GM06990 (cell line): ENCODE results near the gene PSD2.

Experiments used
- DNase-seq: peaks from one replicate; pipeline ENCODE4 v3.0.0-alpha.2; 2011; ENCODE audit not compliant: insufficient read length; ENCODE audit errors: extremely low read depth
- H3K27me3 ChIP-seq: replicated peaks from 2 replicates; pipeline ENCODE4 v1.6.0; 2011; ENCODE audit warnings: low read length; ENCODE audit not compliant: control insufficient read depth, insufficient read depth
- H3K36me3 ChIP-seq: 2 replicates; pipeline ENCODE4 v1.5.1; 2011; ENCODE audit warnings: low read length; ENCODE audit not compliant: control insufficient read depth, insufficient read depth
- H3K4me3 ChIP-seq: replicated peaks from 2 replicates; pipeline ENCODE4 v1.5.1; 2011; ENCODE audit warnings: low read depth, mild to moderate bottlenecking, control low read depth, low read length
- TF ChIP-seq, protein P1 (sequence below): IDR thresholded peaks from 2 replicates; pipeline ENCODE4 v1.5.1; 2011; ENCODE audit warnings: low read length, control low read depth, mild to moderate bottlenecking, inconsistent platforms; ENCODE audit not compliant: insufficient read depth, poor library complexity, severe bottlenecking

PSD2 gene

DNA sequence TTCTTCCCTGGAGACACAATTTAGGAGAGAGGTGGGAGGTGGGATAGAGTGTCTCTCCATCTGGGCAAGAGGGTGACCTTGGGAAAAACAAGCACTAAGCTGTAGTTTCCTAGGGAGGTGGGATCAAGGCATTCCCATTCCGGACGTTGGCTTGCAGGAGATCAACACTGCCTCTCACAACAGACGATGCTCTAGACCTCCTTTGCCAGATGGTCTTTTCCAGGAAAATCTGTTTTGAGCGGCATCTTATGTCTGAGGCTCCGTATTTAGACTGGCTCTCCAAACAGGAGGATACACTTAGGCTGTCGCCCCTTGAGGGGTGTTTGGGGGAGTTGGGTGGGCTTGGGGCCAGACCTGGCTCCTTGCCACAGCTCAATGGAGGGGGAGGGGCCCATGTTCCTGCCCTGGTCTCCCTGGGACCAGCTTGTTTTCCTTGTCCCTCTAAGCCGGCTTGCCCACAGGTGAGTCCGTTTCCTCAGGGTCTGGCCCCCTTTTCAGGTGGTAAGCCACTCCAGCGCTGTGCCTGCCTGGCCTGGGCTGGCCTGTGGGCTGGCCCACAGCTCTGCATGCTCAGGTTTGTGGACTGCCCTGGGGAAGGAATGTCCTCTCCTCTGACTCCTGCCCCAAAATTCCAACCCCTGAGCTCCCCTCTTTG, 2.4 kb downstream of the PSD2 start:
- DNase-seq = no peak
- Histone ChIP-seq H3K36me3 (no peaks in the 10 kb centered on the region), H3K4me3 (no peak overlapping the region), H3K27me3 (peaks cover 8% of the 10 kb centered on the region)
- TF ChIP-seq, protein P1, sequence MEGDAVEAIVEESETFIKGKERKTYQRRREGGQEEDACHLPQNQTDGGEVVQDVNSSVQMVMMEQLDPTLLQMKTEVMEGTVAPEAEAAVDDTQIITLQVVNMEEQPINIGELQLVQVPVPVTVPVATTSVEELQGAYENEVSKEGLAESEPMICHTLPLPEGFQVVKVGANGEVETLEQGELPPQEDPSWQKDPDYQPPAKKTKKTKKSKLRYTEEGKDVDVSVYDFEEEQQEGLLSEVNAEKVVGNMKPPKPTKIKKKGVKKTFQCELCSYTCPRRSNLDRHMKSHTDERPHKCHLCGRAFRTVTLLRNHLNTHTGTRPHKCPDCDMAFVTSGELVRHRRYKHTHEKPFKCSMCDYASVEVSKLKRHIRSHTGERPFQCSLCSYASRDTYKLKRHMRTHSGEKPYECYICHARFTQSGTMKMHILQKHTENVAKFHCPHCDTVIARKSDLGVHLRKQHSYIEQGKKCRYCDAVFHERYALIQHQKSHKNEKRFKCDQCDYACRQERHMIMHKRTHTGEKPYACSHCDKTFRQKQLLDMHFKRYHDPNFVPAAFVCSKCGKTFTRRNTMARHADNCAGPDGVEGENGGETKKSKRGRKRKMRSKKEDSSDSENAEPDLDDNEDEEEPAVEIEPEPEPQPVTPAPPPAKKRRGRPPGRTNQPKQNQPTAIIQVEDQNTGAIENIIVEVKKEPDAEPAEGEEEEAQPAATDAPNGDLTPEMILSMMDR = no peak

- TF ChIP-seq, protein P1 = no peak
- H3K27me3 ChIP-seq = peaks cover 9% of the 10 kb centered on the region
- no peak overlapping the region for H3K4me3 ChIP-seq
These were observed 3.3 kb downstream of the PSD2 start for GRCh38 chr5:139798883-139799282.

DNA sequence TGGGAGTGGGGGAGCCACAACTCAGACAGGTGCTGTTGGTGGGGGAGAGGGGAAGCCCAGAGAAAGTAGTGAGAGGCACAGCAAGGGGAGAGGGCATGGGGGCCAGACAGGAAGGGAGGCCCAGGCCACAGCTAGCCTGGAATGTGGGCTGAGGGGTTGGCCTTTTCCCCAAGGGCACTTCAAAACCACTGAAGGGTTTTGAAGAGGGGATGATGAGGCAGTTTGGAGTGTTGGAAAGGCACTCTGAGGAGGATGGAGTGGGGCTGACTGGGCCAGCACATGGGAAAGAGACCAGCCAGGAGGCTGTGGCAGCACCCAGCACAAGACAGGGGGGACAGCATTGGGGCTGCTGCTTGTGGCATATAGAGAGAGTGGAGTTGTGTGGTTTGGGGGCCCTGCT, 3.8 kb downstream of the PSD2 start:
- TF ChIP-seq, protein P1 = no peak
- Histone ChIP-seq H3K27me3 (peaks cover 9% of the 10 kb centered on the region), H3K36me3 (no peaks in the 10 kb centered on the region), H3K4me3 (no peak overlapping the region)
- DNase-seq = no peak

More at GRCh38 chr5:139798883-139799282, 3.3 kb downstream of the PSD2 start:
- no peaks in the 10 kb centered on the region for H3K36me3 ChIP-seq
- DNase-seq = no peak

DNA sequence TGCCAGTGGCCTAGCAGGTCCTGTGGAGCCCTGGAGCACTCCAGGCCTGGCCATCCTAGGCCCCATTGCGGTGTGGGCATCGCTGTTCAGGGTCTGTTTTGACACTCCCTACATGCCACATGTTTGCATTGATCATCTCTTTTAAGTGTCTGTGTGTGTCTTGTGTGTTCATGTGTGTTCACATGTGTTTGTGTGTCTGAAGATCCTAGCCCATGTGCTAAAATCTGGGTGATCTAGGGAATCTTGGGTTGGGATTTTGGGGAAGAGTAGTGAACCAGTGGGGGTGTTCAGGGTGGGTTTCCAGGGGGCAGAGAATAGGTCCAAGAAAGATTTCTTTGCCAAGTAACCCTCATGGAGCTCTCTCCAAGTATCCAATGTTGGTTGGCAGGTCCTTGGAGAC, 8.4 kb downstream of the PSD2 start:
- Histone ChIP-seq H3K27me3 (peaks cover 6% of the 10 kb centered on the region), H3K4me3 (no peak overlapping the region), H3K36me3 (no peaks in the 10 kb centered on the region)
- TF ChIP-seq, protein P1 = no peak
- no peak for DNase-seq

GRCh38 chr5:139804800-139805397, 9.3 kb downstream of the PSD2 start:
- DNase-seq = no peak
- H3K36me3 ChIP-seq = no peaks in the 10 kb centered on the region
- no peak overlapping the region for H3K4me3 ChIP-seq
- H3K27me3 ChIP-seq = peaks cover 6% of the 10 kb centered on the region
- TF ChIP-seq, protein P1 = no peak
